ENCODE results near the gene CENPS.

CENPS gene

DNA sequence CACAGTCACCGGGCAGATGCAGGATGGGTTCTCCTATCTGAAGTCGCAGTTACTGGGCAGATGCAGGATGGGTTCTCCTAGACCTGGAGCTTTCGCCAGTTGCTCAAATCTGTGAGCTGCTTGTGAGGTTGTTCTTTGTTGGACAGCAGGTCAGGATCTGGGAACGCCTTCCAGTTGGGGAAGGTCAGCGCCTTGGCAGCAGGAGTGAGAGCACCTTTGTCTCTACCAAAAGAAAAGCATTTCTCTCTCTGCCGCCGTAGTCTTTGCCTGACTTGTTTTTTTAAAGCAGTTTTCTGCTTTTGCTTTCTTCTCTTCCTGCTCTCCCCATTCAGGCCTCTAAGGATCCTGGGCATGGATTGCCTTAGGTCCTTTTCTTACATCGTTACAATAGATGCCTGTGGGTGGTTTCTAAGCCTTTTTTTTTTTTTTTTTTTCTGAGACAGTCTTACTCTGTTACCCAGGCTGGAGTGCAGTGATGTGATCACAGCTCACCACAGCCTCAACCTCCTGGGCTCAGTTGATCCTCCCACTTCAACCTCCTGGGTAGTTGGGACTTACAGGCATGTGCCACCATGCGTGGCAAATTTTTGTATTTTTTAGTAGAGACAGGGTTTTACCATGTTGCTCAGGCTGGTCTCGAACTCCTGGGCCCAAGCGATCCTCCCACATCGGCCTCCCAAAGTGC is 60.2 kb downstream of the CENPS start:
- Histone ChIP-seq H3K4me3 (replicated peaks; ENCODE audit: low read depth, low read length) (no peak overlapping the region), H3K27me3 (replicated peaks; ENCODE audit: control insufficient read depth, insufficient read depth, low read length) (no peaks in the 10 kb centered on the region), H3K36me3 (ENCODE audit: control insufficient read depth, insufficient read depth, low read length) (no peaks in the 10 kb centered on the region)
- TF ChIP-seq, protein P1, sequence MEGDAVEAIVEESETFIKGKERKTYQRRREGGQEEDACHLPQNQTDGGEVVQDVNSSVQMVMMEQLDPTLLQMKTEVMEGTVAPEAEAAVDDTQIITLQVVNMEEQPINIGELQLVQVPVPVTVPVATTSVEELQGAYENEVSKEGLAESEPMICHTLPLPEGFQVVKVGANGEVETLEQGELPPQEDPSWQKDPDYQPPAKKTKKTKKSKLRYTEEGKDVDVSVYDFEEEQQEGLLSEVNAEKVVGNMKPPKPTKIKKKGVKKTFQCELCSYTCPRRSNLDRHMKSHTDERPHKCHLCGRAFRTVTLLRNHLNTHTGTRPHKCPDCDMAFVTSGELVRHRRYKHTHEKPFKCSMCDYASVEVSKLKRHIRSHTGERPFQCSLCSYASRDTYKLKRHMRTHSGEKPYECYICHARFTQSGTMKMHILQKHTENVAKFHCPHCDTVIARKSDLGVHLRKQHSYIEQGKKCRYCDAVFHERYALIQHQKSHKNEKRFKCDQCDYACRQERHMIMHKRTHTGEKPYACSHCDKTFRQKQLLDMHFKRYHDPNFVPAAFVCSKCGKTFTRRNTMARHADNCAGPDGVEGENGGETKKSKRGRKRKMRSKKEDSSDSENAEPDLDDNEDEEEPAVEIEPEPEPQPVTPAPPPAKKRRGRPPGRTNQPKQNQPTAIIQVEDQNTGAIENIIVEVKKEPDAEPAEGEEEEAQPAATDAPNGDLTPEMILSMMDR (IDR thresholded peaks at IDR 0.05; ENCODE audit: insufficient read depth, low read length, poor library complexity, severe bottlenecking): no peak
- no peak for DNase-seq (ENCODE audit: extremely low read depth, insufficient read length)

Measured in GM06990 (cell line).